HG02884 (cell line): ENCODE results near the gene CYP2W1.
"Not testable (repeated sequence)": the region's sequence is repeated elsewhere in the genome, so short reads cannot be mapped to it uniquely, and the experiment has no call there.

Source experiments
- ATAC-seq: cut with Tn5 transposase; IDR thresholded peaks from one replicate; pipeline ENCODE4 v1.9.1; 2021; ENCODE audit warnings: mild to moderate bottlenecking, moderate library complexity; ENCODE audit not compliant: unreplicated experiment

CYP2W1 gene, protein sequence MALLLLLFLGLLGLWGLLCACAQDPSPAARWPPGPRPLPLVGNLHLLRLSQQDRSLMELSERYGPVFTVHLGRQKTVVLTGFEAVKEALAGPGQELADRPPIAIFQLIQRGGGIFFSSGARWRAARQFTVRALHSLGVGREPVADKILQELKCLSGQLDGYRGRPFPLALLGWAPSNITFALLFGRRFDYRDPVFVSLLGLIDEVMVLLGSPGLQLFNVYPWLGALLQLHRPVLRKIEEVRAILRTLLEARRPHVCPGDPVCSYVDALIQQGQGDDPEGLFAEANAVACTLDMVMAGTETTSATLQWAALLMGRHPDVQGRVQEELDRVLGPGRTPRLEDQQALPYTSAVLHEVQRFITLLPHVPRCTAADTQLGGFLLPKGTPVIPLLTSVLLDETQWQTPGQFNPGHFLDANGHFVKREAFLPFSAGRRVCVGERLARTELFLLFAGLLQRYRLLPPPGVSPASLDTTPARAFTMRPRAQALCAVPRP

GRCh38 chr7:983004-983615 is at the start of gene CYP2W1:
Gene CYP2W1 (plus strand): TSS chr7:983181. CDS start chr7:983212, 31 bp downstream.
- ATAC-seq, result no peak

DNA sequence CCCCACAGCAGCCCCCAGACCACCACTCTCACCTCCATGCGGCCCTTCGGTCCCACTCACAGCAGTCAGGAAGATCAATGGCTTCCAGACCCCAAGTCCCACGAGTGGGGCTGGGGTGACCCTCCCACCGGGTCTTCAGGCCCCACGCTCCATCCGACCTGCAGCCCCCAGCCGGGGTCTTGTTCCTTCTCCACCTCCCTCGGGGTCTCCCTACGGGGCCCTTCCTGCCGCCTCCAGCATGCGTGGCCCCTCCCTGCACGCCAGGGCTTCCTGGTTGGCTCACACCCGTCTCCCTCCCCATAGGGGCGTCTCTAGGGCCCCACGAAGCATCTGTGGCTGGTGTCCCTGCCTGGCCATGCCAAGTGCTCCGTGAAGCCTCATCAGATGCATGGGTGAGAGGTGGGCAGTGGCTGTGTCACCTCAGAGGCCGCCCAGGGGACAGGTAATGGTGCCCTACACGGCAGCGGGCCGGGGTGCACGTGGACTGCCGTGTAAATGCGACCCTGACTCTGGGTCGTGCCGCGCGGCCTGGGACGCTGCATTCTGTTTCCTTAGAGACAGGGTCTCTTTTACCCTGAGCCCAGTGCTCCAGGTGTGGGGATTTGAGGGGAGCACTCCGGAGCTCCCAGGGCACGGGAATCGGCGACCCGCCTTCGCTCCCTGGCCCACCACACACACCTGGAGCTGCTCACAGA is 48.4 kb upstream of the CYP2W1 start:
- no peak for ATAC-seq

DNA sequence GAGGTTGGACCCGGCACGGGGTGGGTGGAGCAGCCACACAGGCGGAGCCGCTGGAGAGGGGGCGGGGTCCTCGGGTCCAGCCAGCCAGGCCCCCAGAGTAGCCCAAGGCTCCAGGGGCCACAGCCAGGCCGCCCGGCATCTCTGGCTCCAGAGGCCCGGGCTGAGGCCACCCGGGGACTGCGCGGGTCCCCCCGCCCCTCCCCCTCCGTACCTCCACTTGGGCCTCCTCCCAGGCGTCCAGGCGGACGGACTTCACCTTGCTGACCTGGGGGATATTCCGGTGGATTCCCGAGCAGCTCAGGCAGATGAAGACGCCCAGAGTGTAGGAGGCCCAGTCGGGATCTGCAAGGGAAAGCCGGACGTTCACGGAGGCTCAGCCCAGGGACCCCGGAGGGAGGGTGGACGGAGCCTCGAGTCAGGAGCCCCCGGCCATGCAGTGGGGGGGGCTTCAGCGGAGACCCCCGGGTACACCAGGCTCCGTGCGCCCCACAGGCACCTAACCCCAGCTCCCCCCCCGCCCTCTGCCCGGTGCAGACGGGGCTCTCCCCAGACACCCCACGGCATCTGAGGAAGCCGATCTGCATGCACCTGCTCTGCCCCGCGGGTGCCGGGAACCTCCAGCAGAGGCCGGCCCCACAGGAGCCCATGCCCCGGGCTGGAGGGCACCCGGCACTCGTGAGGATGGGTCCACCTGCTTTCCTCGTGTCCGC is 47.7 kb upstream of the CYP2W1 start:
- no peak for ATAC-seq

GRCh38 chr7:935874-936385 is 47.1 kb upstream of the CYP2W1 start:
- no peak for ATAC-seq

GRCh38 chr7:936386-937054 is 46.5 kb upstream of the CYP2W1 start:
- ATAC-seq, result peak; percentile 82

DNA sequence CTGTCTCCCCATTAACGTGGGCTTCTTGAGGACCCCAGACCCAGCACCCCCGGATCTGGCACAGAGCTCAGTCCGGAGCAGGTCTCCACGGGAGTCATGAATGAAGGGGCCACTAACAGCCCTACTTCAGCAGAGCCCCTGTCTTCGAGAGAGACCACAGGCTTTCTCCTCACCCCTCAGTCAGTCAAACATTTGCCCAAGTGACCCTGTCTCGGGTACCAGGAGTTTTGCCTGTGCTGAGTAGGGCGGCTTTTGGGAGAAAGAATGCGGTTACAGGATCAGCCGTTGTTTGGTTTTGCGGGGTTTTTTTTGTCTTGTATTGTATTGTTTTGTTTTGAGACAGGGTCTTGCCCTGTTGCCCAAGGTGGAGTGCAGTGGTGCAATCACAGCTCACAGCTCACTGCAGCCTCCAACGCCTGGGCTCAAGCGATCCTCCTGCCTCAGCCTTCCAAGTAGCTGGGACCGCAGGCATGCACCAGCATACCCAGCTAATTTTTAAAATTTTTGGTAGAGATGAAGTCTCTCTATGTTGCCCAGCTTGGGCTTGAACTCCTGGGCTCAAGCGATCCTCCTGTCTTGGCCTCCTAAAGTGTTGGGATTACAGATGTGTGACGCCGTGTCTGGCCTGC is 45.0 kb upstream of the CYP2W1 start:
- ATAC-seq, result no peak

- no peak for ATAC-seq
Observed at GRCh38 chr7:938546-939185, 44.3 kb upstream of the CYP2W1 start.

DNA sequence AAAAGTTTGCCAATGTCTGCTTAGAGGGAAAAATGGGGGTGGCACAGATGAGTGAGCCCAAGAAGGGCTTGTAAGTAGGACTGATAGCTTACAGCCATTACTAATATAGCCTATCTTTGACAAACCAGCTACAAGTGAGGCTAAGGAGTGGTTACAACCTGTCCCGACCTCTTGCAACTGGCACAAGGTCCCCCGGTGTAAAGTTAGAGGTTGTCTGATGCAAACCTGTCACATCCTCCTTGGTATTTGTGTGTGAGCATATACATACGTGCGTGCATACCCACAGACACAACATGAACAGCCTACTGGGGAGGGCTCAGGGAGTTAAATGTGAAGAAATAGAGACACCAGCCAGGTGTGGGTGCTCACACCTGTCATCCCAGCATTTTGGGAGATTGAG is 43.1 kb upstream of the CYP2W1 start:
- no peak for ATAC-seq

- ATAC-seq, result no peak
Observed at GRCh38 chr7:940599-941408, 42.2 kb upstream of the CYP2W1 start.

GRCh38 chr7:943793-944192 is 39.2 kb upstream of the CYP2W1 start:
- not testable (repeated sequence) for ATAC-seq

GRCh38 chr7:944744-945143 is 38.2 kb upstream of the CYP2W1 start:
- ATAC-seq, result no peak

- ATAC-seq, result no peak
Observed at GRCh38 chr7:945147-945555, 37.8 kb upstream of the CYP2W1 start.

- no peak for ATAC-seq
Observed at GRCh38 chr7:945556-946255, 37.3 kb upstream of the CYP2W1 start.

DNA sequence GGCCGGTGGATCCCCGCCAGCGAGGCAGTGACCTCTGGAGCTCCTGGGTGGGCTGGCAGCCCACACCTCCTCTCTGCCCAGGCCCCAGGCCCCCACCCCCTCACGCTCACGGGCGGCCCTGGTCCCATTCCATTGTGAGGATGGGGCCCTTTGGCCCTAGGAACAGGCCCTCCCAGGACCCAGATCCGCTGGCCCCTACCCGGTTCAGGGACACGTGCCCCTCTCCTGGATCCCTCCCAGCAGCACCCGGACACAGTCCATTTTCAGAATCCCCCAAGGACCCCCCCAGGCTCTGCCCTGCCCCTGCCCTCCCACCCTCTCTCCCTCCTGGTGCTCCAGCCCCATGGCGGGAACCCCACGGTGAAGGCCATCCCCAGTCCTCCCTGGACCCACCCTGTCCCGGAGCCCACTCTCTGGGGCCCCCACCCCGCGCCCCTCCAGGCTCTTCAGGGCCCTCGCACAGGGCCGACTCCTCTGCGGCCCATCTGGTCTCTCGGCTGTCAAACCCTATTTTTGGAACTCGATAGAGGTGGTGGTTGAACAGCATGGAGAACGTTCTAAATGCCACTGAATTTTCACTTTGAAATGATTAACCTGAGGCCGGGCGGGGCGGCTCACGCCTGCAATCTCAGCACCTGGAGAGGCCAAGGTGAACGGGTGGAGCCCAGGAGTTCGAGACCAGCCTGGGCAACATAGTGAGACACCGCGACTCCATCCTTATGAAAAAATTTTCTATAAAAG is 36.6 kb upstream of the CYP2W1 start:
- ATAC-seq, result no peak

DNA sequence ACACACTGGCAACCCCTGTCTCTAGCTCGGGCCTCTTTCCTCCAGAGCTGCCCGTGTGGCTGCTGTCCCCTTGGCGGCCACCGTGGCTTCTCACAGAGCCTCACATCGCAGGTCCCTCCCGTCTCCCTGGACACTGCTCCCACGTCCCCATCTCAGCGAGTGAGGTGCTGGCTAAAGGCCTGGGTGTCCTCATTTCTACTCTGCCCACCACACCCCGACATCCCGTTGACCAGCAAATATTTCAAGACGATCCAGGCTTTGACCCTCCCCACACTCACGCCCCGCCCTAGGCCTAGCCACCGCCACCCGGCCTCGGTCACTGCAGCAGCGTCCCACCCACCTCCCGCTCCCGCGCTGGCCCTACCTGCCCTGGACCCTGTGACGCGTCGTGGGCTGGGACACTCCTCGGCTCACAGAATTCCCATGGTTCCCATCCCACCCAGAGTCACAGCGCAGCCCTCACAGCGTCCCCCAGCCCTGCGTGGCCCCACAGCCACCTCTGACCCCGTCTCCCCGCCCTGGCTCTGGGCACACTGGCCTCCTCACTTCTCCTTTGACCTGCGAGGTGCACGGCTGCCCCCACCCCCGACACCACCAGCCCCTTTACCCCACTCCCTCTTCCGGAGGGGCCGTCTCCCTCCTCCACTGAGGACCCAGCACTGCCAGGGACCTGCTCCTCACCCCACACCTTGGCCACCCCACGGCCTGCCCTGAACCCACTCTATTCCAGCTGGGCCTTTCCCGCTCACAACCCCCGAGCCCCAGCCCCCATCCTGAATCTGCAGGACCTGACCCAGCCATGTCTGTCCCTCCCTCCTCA is 35.4 kb upstream of the CYP2W1 start:
- ATAC-seq, result no peak
